Cortex of kidney (tissue), 1 donor: Measurements from ENCODE around the gene FOXG1.

Experiments used
- DNase-seq: peaks from one replicate; lab custom pipeline; 2025; lab: John Stamatoyannopoulos, UW

The FOXG1 gene

GRCh38 chr14:28762303-28762954 lies 4.2 kb upstream of the FOXG1 start:
- no peak for DNase-seq

- DNase-seq = no peak
Measured at GRCh38 chr14:28762955-28763326, 3.6 kb upstream of the FOXG1 start.

GRCh38 chr14:28763751-28764256 lies 2.8 kb upstream of the FOXG1 start:
- DNase-seq = no peak

GRCh38 chr14:28764257-28765160 lies 2.1 kb upstream of the FOXG1 start:
- DNase-seq = no peak

- no peak for DNase-seq
Measured at GRCh38 chr14:28765169-28765830, 1.3 kb upstream of the FOXG1 start.

- DNase-seq = no peak
Measured at GRCh38 chr14:28765831-28766468, 637 bp upstream of the FOXG1 start.

- DNase-seq = no peak
Measured at GRCh38 chr14:28767030-28767852, 654 bp downstream of the FOXG1 start.

- no peak for DNase-seq
Measured at GRCh38 chr14:28767853-28768741, 1.5 kb downstream of the FOXG1 start.

GRCh38 chr14:28769276-28769880 lies 2.8 kb downstream of the FOXG1 start:
- no peak for DNase-seq

- no peak for DNase-seq
Measured at GRCh38 chr14:28770061-28770460, 3.5 kb downstream of the FOXG1 start.

GRCh38 chr14:28770630-28771029 lies 4.0 kb downstream of the FOXG1 start:
- DNase-seq = no peak

- no peak for DNase-seq
Measured at GRCh38 chr14:28771168-28771567, 4.6 kb downstream of the FOXG1 start.

GRCh38 chr14:28772613-28773012 lies 6.0 kb downstream of the FOXG1 start:
- no peak for DNase-seq

- DNase-seq = no peak
Measured at GRCh38 chr14:28773176-28773575, 6.6 kb downstream of the FOXG1 start.

GRCh38 chr14:28773861-28774691 lies 7.5 kb downstream of the FOXG1 start:
- DNase-seq = no peak

GRCh38 chr14:28774764-28775735 lies 8.5 kb downstream of the FOXG1 start:
- DNase-seq = no peak

- no peak for DNase-seq
Measured at GRCh38 chr14:28776482-28777266, 10.1 kb downstream of the FOXG1 start.
